A549 (cell line): ENCODE data around the gene KCNQ1. TPM values are rescaled to one million over a fixed set of nuclear protein-coding genes. Genes with fewer than 3 reads are reported as not detected.

ENCODE experiments used
- ATAC-seq, 2 experiments: fragments of 200-7000 bp in 1 of 2; fragments of >200 bp in 1 of 2; cut with Nextera tagmentation in 1 of 2; cut with Tn5 transposase in 1 of 2; 3 replicates each; pipeline versions ENCODE4 v1.8.0 to v1.9.1; 2018 to 2020; ENCODE audit warnings: mild to moderate bottlenecking in 1 of 2, moderate library complexity in 1 of 2
- CTCF ChIA-PET: fragments of 300-600 bp; sonication (Branson Sonifier 250); formaldehyde crosslinking; extraction: SDS; loops from one replicate; lab custom pipeline; 2021; ENCODE audit warnings: antibody characterized with exemption, inconsistent platforms; lab: Yijun Ruan, JAX
- POLR2A ChIA-PET: fragments of 350-600 bp; formaldehyde crosslinking; extraction: SDS; loops from one replicate; lab custom pipeline; 2021; ENCODE audit warnings: antibody characterized with exemption, inconsistent platforms; lab: Yijun Ruan, JAX
- DNase-seq, 2 experiments: peaks; one replicate each; pipeline versions ENCODE4 v3.0.0 to v3.0.0-alpha.2; 2011 to 2016; ENCODE audit warnings: low read depth in 1 of 2, low spot score in 1 of 2
- FAIRE-seq: peaks from 2 replicates; lab custom pipeline; 2011; peaks lifted over from hg19 to GRCh38; lab: Jason Lieb, UNC
- H3K27ac ChIP-seq, 2 experiments: fragments of >200 bp; sonication (Bioruptor Twin); formaldehyde crosslinking; 3 replicates each; pipeline ENCODE4 v1.5.1; 2016 to 2017
- H3K4me1 ChIP-seq: fragments of >200 bp; sonication (Bioruptor Twin); formaldehyde crosslinking; 3 replicates; pipeline ENCODE4 v1.6.1; 2016
- H3K4me2 ChIP-seq: fragments of >200 bp; sonication (Bioruptor Twin); formaldehyde crosslinking; 3 replicates; pipeline ENCODE4 v1.6.1; 2016
- H3K4me3 ChIP-seq: fragments of >200 bp; sonication (Bioruptor Twin); formaldehyde crosslinking; 3 replicates; pipeline ENCODE4 v1.5.1; 2016
- H3K9me3 ChIP-seq: fragments of >200 bp; sonication (Bioruptor Twin); formaldehyde crosslinking; 3 replicates; pipeline ENCODE4 v1.6.1; 2016
- CBX8 ChIP-seq: fragments of 200-600 bp; sonication (generic); IDR thresholded peaks from 2 replicates; pipeline ENCODE4 v1.6.1; 2016
- CEBPB ChIP-seq, 2 experiments: fragments of >200 bp in 1 of 2; sonication (Bioruptor Twin) in 1 of 2; formaldehyde crosslinking in 1 of 2; IDR thresholded peaks; 2 replicates each; pipeline ENCODE4 v1.6.1; 2012 to 2016
- CHD2 ChIP-seq: fragments of 150-350 bp; IDR thresholded peaks from 2 replicates; pipeline ENCODE4 v1.6.1; 2014; ENCODE audit warnings: low read length; ENCODE audit not compliant: partially characterized antibody
- EHMT2 ChIP-seq: fragments of 200-600 bp; sonication (generic); IDR thresholded peaks from 2 replicates; pipeline ENCODE4 v1.6.1; 2016; ENCODE audit warnings: antibody characterized with exemption, low read depth, mild to moderate bottlenecking, moderate library complexity
- FOSL2 ChIP-seq, 2 experiments: fragments of 450-650 bp in 1 of 2; fragments of >200 bp in 1 of 2; sonication (Bioruptor Twin) in 1 of 2; formaldehyde crosslinking; IDR thresholded peaks; 2 replicates each; pipeline versions ENCODE4 v1.5.0 to v1.6.1; 2016 to 2020; ENCODE audit warnings: mild to moderate bottlenecking in 1 of 2, moderate library complexity in 1 of 2
- FOXS1 ChIP-seq: fragments of 250-450 bp; sonication (Bioruptor Pico); IDR thresholded peaks from 2 replicates; pipeline ENCODE4 v1.5.0; 2020; ENCODE audit warnings: mild to moderate bottlenecking, moderate library complexity
- HEYL ChIP-seq: fragments of 250-450 bp; sonication (Bioruptor Pico); IDR thresholded peaks from 2 replicates; pipeline ENCODE4 v1.8.0; 2021; ENCODE audit warnings: mild to moderate bottlenecking, moderate library complexity
- KDM1A ChIP-seq: fragments of 200-600 bp; sonication (generic); IDR thresholded peaks from 2 replicates; pipeline ENCODE4 v1.6.1; 2016; ENCODE audit warnings: low read depth, mild to moderate bottlenecking
- NFE2L2 ChIP-seq: fragments of 150-350 bp; conservative IDR thresholded peaks from 2 replicates; pipeline ENCODE4 v1.6.1; 2014; ENCODE audit warnings: low read length
- NPAS2 ChIP-seq: fragments of 250-450 bp; sonication (Bioruptor Pico); IDR thresholded peaks from 2 replicates; pipeline ENCODE4 v1.8.0; 2022; ENCODE audit warnings: mild to moderate bottlenecking, moderate library complexity, borderline replicate concordance
- RAD21 ChIP-seq, 2 experiments: fragments of >200 bp in 1 of 2; sonication (Bioruptor Twin) in 1 of 2; formaldehyde crosslinking in 1 of 2; IDR thresholded peaks in 1 of 2; conservative IDR thresholded peaks in 1 of 2; 2 replicates in 1 of 2; 3 replicates in 1 of 2; pipeline ENCODE4 v1.6.1; 2012 to 2018; ENCODE audit warnings: inconsistent platforms in 1 of 2
- RARB ChIP-seq: fragments of 250-450 bp; sonication (Bioruptor Pico); IDR thresholded peaks from 2 replicates; pipeline ENCODE4 v1.8.0; 2021; ENCODE audit warnings: mild to moderate bottlenecking, moderate library complexity
- RCOR1 ChIP-seq: fragments of 150-350 bp; IDR thresholded peaks from 2 replicates; pipeline ENCODE4 v1.6.1; 2014; ENCODE audit warnings: antibody characterized with exemption, low read length, low read depth
- RFX5 ChIP-seq: fragments of 450-650 bp; IDR thresholded peaks from 2 replicates; pipeline ENCODE4 v1.7.1; 2014; ENCODE audit warnings: antibody characterized with exemption, mild to moderate bottlenecking, moderate library complexity
- RNF2 ChIP-seq: fragments of 200-600 bp; sonication (generic); IDR thresholded peaks from 2 replicates; pipeline ENCODE4 v1.6.1; 2016; ENCODE audit warnings: low read depth, mild to moderate bottlenecking, antibody characterized with exemption, moderate library complexity, borderline replicate concordance
- SREBF2 ChIP-seq: fragments of 450-650 bp; IDR thresholded peaks from 2 replicates; pipeline ENCODE4 v1.6.1; 2014; ENCODE audit warnings: mild to moderate bottlenecking, moderate library complexity
- TFCP2L1 ChIP-seq: fragments of 250-450 bp; sonication (Bioruptor Pico); IDR thresholded peaks from 2 replicates; pipeline ENCODE4 v1.5.0; 2021; ENCODE audit warnings: mild to moderate bottlenecking
- TP53 ChIP-seq: fragments of 250-450 bp; sonication (Bioruptor Pico); IDR thresholded peaks from 2 replicates; pipeline ENCODE4 v1.5.0; 2021; ENCODE audit warnings: mild to moderate bottlenecking, moderate library complexity
- ZC3H11A ChIP-seq: fragments of 450-650 bp; IDR thresholded peaks from 2 replicates; pipeline ENCODE4 v1.6.1; 2014; ENCODE audit warnings: antibody characterized with exemption, mild to moderate bottlenecking
- ZNF302 ChIP-seq: fragments of 250-450 bp; sonication (Bioruptor Pico); IDR thresholded peaks from 2 replicates; pipeline ENCODE4 v1.9.0; 2021; ENCODE audit warnings: inconsistent platforms, mild to moderate bottlenecking, moderate library complexity
- WGBS: methylation state at CpG from one replicate; pipeline ENCODE4 v1.1.6; 2017; ENCODE audit errors: missing lambda C conversion rate; 5-methylcytosine and 5-hydroxymethylcytosine counted together
- polyA plus RNA-seq, 4 experiments: library from polyadenylated mRNA; depleted of rRNA in 3 of 4; stranded (reverse); fragments of >200 nt; fragmentation: RNase III in 1 of 4; extraction: RNeasy Plus Mini Kit Qiagen cat#74134 plus additional on column Dnase treatment in 1 of 4; gene quantifications; 2 replicates in 3 of 4; 3 replicates in 1 of 4; pipeline ENCODE4 v1.2.3, GENCODE V29; 2011 to 2017
- TF ChIP-seq, protein P1 (sequence below): IDR thresholded peaks from 2 replicates; pipeline ENCODE4 v1.6.1; 2012; ENCODE audit warnings: low read depth, borderline replicate concordance
- TF ChIP-seq, protein P2 (sequence below): IDR thresholded peaks from 2 replicates; pipeline ENCODE4 v1.6.1; 2012
- TF ChIP-seq, protein P3 (sequence below): fragments of 250-450 bp; sonication (Bioruptor Pico); IDR thresholded peaks from 2 replicates; pipeline ENCODE4 v1.5.0; 2021; ENCODE audit warnings: mild to moderate bottlenecking, moderate library complexity, borderline replicate concordance
- TF ChIP-seq, protein P4 (sequence below): fragments of 250-450 bp; sonication (Bioruptor Pico); IDR thresholded peaks from 2 replicates; pipeline ENCODE4 v1.5.0; 2020; ENCODE audit warnings: low read depth, mild to moderate bottlenecking, moderate library complexity

Gene KCNQ1
- polyA plus RNA-seq, 2 of the 4 experiments (the other 2 are of a cell fraction): 0.14 to 0.17 TPM

DNA sequence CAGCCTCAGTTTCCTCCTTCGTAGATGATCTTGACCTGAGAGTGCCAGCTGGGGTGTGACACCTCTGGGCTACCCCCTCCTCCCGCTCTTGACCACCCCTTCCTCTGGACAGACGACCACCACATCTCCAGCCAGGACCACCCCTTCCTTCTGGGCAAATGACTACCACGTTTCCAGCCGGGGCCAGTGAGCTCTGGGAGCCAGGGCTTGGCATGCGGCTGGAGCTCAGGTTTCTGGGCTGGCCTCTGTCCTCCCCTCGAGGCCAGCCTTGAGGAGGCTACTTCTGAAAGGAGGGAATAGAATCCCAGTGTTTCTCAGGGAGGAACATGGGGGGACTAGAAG, 134.1 kb downstream of the KCNQ1 start:
- POLR2A ChIA-PET: no interaction called here
- ATAC-seq: no peak

DNA sequence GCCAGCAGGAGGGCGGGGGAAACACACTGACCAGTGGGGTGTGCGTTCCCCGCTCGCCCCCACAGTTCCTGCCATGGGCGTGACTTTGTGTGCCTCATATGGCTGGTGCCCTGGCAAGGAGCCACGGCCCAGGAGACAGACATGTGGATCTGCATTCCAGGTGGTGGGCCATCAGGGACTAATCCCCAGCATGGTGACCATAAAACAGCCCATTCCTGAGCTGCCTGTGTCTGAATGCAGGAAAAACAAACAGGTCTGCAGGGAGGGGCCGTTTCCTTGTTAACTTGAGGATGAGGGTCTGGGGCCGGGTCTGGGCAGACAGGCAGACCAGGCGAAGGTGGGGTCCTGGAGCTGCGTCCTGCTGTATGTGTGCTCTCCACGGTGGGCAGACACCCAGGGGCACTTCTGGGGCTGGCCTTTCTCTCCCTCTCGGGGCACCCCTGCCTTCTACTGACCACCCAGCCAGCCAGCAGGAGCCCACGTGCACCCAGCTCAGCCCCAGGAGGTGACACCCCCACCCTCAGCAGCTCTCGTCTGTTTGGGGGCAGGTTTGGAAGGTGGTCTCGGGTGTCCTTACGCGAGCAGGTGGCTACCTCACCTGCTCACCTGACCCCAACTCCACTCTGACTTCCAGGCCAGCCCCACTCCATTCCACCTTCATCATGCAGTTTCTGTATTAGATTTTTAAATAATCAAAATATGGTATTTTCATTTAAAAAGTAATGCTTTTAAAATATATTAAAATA, 134.7 kb downstream of the KCNQ1 start:
- H3K9me3 ChIP-seq: no peaks in the 10 kb centered on the region
- no peak overlapping the region for H3K27ac ChIP-seq
- H3K4me1 ChIP-seq: no peaks in the 10 kb centered on the region
- FAIRE-seq: no peak
- TF ChIP-seq ZC3H11A (no peak), RFX5 (no peak), NFE2L2 (no peak), ZNF302 (no peak), HEYL (CRISPR knock-in tag) (no peak), CEBPB (IDR thresholded peaks at IDR 0.05) (no peak), KDM1A (no peak), FOSL2 (IDR thresholded peaks at IDR 0.05) (no peak), FOSL2 (CRISPR knock-in tag; IDR thresholded peaks at IDR 0.05) (no peak), RCOR1 (no peak), NPAS2 (CRISPR knock-in tag) (no peak)
- TF ChIP-seq, protein P1, sequence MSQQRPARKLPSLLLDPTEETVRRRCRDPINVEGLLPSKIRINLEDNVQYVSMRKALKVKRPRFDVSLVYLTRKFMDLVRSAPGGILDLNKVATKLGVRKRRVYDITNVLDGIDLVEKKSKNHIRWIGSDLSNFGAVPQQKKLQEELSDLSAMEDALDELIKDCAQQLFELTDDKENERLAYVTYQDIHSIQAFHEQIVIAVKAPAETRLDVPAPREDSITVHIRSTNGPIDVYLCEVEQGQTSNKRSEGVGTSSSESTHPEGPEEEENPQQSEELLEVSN: no peak
- TF ChIP-seq, protein P2, sequence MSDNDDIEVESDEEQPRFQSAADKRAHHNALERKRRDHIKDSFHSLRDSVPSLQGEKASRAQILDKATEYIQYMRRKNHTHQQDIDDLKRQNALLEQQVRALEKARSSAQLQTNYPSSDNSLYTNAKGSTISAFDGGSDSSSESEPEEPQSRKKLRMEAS: no peak
- no peak overlapping the region for H3K4me3 ChIP-seq
- ChIA-PET CTCF (no interaction called here), POLR2A (no interaction called here)
- DNase-seq: no peak
- H3K4me2 ChIP-seq: no peak overlapping the region
- 61% methylated on average over 14 of the region's 17 CpGs for WGBS
- ATAC-seq: no peak

More for the DNA sequence above, 134.1 kb downstream of the KCNQ1 start:
- TF ChIP-seq, protein P3, sequence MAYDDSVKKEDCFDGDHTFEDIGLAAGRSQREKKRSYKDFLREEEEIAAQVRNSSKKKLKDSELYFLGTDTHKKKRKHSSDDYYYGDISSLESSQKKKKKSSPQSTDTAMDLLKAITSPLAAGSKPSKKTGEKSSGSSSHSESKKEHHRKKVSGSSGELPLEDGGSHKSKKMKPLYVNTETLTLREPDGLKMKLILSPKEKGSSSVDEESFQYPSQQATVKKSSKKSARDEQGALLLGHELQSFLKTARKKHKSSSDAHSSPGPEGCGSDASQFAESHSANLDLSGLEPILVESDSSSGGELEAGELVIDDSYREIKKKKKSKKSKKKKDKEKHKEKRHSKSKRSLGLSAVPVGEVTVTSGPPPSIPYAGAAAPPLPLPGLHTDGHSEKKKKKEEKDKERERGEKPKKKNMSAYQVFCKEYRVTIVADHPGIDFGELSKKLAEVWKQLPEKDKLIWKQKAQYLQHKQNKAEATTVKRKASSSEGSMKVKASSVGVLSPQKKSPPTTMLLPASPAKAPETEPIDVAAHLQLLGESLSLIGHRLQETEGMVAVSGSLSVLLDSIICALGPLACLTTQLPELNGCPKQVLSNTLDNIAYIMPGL: no peak
- no peak for TF ChIP-seq SREBF2
- no peak for TF ChIP-seq TFCP2L1 (CRISPR knock-in tag)
- no peak for TF ChIP-seq TP53 (CRISPR knock-in tag)
- no peak for TF ChIP-seq HEYL (CRISPR knock-in tag)
- TF ChIP-seq NFE2L2: no peak
- TF ChIP-seq RAD21 (conservative IDR thresholded peaks at IDR 0.05 in 1 of 2, IDR thresholded peaks at IDR 0.05 in 1 of 2): no peak
- no peak for TF ChIP-seq CEBPB (IDR thresholded peaks at IDR 0.05)
- TF ChIP-seq CHD2: no peak
- no peak for TF ChIP-seq FOXS1 (CRISPR knock-in tag)
- TF ChIP-seq NPAS2 (CRISPR knock-in tag): no peak
- no peak for TF ChIP-seq RARB (CRISPR knock-in tag)
- no peak for TF ChIP-seq EHMT2
- TF ChIP-seq, protein P4, sequence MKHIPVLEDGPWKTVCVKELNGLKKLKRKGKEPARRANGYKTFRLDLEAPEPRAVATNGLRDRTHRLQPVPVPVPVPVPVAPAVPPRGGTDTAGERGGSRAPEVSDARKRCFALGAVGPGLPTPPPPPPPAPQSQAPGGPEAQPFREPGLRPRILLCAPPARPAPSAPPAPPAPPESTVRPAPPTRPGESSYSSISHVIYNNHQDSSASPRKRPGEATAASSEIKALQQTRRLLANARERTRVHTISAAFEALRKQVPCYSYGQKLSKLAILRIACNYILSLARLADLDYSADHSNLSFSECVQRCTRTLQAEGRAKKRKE (CRISPR knock-in tag): no peak
- TF ChIP-seq CBX8: no peak
- no peak for TF ChIP-seq RNF2
- H3K9me3 ChIP-seq: no peaks in the 10 kb centered on the region
- FAIRE-seq (no peak), DNase-seq (no peak)
- CTCF ChIA-PET: no interaction called here
- H3K4me1 ChIP-seq: no peaks in the 10 kb centered on the region
- no peak overlapping the region for H3K27ac ChIP-seq
- H3K4me2 ChIP-seq: no peak overlapping the region
- 61% methylated on average over 7 of the region's 7 CpGs for WGBS
- H3K4me3 ChIP-seq: no peak overlapping the region
